Coronary artery (tissue), 2 donors: Measurements from ENCODE around the gene GAPT.
A peak's percentile ranks its signal among the peaks of the same experiment; 100 is the strongest.

ENCODE experiments used
- DNase-seq: peaks from one replicate; pipeline ENCODE4 v3.0.0-alpha.2; 2017; ENCODE audit warnings: low spot score
- H3K27ac ChIP-seq, 2 donors: fragments of 200-600 bp; sonication (generic); one replicate each; pipeline ENCODE4 v1.5.1; 2016 to 2019
- H3K4me3 ChIP-seq: fragments of 200-600 bp; sonication (generic); 2 replicates; pipeline ENCODE4 v1.5.1; 2016; ENCODE audit warnings: mild to moderate bottlenecking, moderate library complexity
- TF ChIP-seq, protein P1 (sequence below): fragments of 200-600 bp; sonication (generic); IDR thresholded peaks from one replicate; pipeline ENCODE4 v1.5.1; 2019; ENCODE audit warnings: antibody characterized with exemption

The GAPT gene

DNA sequence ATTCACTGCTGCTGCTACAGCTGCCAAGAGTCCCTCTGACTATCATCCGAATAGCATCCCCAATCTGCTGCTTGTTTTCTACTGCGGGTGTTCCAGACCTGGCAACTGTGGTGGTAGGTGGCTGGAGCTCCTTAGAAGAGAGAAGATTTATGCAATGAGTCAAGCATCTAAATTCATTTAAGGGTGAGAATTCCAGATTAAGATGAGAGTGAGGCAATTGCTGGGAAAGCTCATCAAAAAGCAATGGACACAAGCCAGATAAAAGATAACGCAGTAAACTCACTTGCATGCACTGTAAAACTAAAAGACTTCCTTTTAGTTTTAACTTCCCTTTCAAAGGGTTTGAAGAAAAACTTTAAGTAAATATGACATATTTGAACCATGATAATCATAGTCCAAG is 35.2 kb upstream of the GAPT start:
- TF ChIP-seq, protein P1, sequence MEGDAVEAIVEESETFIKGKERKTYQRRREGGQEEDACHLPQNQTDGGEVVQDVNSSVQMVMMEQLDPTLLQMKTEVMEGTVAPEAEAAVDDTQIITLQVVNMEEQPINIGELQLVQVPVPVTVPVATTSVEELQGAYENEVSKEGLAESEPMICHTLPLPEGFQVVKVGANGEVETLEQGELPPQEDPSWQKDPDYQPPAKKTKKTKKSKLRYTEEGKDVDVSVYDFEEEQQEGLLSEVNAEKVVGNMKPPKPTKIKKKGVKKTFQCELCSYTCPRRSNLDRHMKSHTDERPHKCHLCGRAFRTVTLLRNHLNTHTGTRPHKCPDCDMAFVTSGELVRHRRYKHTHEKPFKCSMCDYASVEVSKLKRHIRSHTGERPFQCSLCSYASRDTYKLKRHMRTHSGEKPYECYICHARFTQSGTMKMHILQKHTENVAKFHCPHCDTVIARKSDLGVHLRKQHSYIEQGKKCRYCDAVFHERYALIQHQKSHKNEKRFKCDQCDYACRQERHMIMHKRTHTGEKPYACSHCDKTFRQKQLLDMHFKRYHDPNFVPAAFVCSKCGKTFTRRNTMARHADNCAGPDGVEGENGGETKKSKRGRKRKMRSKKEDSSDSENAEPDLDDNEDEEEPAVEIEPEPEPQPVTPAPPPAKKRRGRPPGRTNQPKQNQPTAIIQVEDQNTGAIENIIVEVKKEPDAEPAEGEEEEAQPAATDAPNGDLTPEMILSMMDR, result no peak
- DNase-seq, result no peak
- peak overlapping the region; percentile 93 for H3K4me3 ChIP-seq
- peak overlapping the region in 1 of 2 donors; percentile 29 for H3K27ac ChIP-seq

- TF ChIP-seq, protein P1, result no peak
- no peak for DNase-seq
- Histone ChIP-seq H3K4me3 (peak overlapping the region; percentile 93), H3K27ac (peak overlapping the region in 1 of 2 donors; percentile 29)
These were observed 34.7 kb upstream of the GAPT start for GRCh38 chr5:58456486-58456885.

DNA sequence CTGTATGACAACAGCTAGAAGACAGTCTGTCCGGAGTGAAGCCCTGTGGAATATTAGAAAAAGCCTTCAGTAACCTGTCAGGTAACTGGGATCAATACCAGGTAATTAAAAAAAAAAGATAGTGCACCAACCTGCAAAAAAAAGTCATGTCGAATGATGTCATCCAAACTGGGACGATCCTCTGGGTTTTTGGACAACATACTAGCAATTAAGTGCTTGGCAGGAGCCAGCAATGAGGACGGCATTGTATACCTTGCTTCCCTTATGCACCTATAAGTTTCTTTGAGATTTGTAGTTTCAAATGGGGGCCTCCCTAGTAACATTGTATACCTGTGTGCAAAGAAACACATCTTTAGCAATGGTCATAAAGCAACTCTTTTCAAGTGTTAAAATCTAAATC is 34.2 kb upstream of the GAPT start:
- H3K27ac ChIP-seq, result no peak overlapping the region
- DNase-seq, result no peak
- H3K4me3 ChIP-seq, result peak overlapping the region; percentile 93
- TF ChIP-seq, protein P1, result no peak

DNA sequence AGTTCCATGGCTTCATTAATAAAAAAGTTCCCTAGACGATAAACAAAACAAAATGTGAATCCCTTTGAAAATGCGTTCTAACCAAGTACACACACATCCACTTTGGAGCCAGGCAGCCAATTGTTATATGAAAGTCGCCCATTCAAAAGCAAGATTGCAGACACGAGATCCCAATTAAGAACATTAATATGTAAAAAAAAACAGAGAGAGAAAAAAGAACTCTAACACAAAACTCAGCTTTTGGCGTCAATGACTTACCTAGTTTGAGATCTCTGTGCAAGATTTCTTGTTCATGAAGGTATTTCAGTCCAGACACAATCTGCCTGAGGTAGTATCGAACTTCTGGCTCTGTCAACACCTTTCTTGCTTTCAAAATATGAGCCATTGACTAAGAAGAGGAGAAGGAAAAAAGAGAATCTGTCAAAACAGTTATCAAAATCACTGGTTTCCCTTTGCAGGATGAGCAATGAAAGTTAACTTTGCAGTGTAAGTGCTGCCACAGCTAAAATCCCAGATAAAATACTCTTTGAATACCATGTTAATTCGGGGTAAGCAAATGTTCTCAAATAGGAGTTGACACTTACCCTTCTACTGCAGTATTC is 33.0 kb upstream of the GAPT start:
- TF ChIP-seq, protein P1, result no peak
- DNase-seq, result no peak
- peak overlapping the region in 1 of 2 donors; percentile 24 for H3K27ac ChIP-seq
- H3K4me3 ChIP-seq, result peak overlapping the region; percentile 93

GRCh38 chr5:58458743-58459145 is 32.5 kb upstream of the GAPT start:
- Histone ChIP-seq H3K4me3 (peak overlapping the region; percentile 93), H3K27ac (peak overlapping the region in 1 of 2 donors; percentile 24)
- DNase-seq, result no peak
- TF ChIP-seq, protein P1, result no peak

DNA sequence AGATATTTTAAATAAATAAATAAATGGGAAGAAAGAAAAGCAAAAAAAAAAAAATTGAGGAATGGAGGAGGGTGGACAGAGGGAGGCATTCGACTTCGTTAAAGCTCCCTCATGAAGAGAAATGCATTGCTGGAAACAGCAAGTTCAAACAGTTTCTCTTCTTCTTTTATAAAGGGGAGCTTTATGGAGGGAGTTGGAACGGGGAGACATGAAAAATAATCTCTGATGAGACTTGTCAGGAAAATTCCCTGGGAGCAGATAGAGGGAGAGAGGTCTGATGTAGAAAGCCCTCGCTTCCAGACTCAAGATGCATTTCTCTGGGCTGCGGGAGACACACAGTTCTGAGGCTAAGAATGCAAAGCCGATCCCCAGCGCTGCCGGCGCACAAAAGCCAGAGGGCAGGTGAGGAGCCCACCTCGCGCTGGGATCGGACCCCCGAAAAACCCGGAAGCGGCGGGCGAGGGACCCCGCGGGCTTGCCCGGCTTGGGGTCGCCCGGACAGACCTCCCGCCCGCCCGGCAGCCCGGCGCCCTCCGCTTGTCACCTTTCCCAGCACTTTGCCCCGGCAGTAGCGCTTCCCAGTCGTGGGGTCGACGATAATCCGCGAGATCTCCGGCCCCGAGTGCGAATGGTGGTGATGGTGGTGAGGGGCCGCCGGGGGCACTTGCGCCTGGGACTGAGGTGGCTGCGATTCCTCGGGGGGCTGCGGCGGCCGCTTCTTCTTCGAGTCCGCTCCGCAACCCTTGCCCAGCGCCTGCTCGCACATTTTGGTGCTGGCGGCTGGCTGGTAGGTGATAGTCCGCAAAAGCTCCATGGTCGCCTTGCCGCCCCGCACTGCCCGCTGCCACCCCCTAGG is 31.9 kb upstream of the GAPT start:
- DNase-seq, result peak; percentile 77
- Histone ChIP-seq H3K27ac (peak overlapping the region; percentile 93 to 97), H3K4me3 (peak overlapping the region; percentile 93)
- TF ChIP-seq, protein P1, result no peak
